OCI-LY1 (cell line): ENCODE measurements around the gene SAT1.

Experiments used
- CTCF ChIP-seq: fragments of 200-600 bp; sonication (generic), shearing (Covaris generic); IDR thresholded peaks from 2 replicates; pipeline ENCODE4 v1.5.1; 2017; ENCODE audit warnings: mild to moderate bottlenecking, antibody characterized with exemption, low read length, moderate library complexity, mixed read lengths
- EZH2 ChIP-seq: fragments of 200-600 bp; sonication (generic), shearing (Covaris generic); IDR thresholded peaks from 2 replicates; pipeline ENCODE4 v1.8.0; 2017; ENCODE audit warnings: borderline replicate concordance, mixed run types, mild to moderate bottlenecking, antibody characterized with exemption, low read length, moderate library complexity, mixed read lengths

GRCh38 chrX:23802431-23802830 is 19.5 kb downstream of the SAT1 start:
- no peak for TF ChIP-seq CTCF
- no peak for TF ChIP-seq EZH2
